NCI-H2227 treated with DMSO at 0.1 percent for 48 hours (cell line): ENCODE results near the gene RBM23.
"Not testable (repeated sequence)": the region's sequence is repeated elsewhere in the genome, so short reads cannot be mapped to it uniquely, and the experiment has no call there.

ENCODE experiments used
- DNase-seq: peaks from one replicate; lab custom pipeline; 2025; lab: John Stamatoyannopoulos, UW

The RBM23 gene

DNA sequence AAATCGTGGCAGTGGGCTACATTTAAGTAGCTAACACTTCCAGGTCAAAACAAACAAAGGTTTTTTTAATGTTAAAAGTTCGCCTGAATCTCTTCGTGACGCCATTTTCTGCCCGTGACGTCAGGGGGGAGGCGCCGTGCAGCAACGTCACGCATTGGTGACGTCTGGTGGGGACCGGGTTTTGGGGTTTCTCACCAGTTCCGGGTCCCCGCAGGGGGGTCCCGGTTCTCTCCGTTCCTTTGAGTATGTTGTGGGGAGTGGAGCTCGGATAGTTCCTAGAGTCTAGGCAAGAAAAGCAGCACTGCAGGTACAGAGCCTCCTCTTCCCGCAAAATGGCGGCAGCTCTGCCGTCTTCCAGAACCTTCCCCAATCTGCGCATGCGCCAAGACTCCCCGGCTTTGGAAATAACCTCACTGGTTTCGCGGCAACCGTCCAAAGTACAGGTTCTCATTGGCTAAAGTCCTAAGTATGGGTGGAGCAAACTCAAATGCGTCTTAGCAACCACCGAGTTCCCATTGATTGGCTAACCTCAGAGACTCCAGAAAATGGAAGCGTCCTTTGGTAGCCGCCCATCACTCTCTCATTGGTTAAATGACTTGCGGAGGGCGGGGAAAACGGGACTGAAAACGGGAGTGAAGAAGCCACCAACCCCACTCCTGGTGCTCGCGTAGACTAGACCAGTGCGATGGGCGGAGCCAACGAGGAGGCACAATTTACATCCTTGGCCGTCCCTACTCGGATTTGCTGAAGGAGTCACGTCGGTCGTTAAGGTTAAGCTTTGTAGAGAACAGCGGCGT is at the start of gene RBM23:
TSS of gene RBM23 (minus strand) at position 346 of the 797 bp plus-strand sequence.
- DNase-seq = peak; percentile 99

DNA sequence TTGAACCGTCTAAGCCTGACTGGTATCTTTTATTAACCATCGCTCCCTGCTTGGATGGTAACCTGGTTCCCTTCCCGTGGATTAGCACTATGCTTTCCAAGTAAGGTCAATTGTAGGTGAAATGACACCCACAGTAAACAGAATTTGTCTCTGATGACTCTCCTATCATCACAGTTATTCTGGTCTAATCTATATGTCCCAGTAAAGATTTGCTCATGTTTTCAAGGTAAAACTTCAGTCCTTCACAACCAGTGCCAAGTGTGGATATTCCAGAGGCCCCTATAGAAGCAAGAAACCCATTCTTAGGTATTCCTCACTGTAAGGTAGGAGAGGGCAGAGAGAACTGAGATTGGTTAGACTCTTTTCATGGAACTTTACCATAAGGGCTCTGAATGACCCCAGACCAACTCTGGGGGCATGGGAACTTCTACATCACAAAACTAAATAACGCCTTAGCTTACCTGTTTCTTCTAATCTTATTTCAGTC is 47.9 kb upstream of the RBM23 start:
- no peak for DNase-seq

DNA sequence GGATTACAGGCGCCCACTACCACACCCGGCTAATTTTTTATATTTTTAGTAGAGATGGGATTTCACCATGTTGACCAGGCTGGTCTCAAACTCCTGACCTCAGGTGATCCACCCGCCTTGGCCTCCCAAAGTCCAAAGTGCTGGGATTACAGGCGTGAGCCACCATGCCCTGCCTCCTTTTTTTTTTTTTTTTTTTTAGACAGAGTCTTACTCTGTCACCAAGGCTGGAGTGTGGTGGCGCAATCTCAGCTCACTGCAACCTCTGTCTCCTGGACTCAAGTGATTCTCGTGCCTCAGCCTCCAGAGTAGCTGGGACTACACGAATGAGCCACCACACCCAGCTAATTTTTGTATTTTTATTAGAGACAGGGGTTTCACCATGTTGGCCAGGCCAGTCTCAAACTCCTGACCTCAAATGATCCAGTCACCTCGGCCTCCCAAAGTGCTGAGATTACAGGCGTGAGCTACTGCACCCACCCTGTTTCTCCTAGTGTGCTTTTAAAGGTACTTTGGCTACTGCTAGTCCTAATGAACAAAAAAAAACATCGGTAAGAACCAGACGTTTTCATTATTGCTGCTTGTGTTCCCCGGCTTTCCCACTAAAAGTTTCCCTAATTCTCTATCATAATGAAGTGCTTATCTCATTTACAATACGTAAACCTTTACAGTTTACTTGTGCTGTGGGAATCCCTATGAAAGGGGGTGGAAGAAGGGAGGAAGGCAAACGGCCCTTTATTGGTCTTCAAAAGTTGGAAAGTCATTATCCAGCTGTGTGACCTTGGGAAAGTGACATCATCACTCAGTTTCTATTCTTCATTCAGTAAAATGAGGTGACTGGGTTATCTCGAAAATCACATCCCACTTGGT is 47.2 kb upstream of the RBM23 start:
- DNase-seq = not testable (repeated sequence)

DNA sequence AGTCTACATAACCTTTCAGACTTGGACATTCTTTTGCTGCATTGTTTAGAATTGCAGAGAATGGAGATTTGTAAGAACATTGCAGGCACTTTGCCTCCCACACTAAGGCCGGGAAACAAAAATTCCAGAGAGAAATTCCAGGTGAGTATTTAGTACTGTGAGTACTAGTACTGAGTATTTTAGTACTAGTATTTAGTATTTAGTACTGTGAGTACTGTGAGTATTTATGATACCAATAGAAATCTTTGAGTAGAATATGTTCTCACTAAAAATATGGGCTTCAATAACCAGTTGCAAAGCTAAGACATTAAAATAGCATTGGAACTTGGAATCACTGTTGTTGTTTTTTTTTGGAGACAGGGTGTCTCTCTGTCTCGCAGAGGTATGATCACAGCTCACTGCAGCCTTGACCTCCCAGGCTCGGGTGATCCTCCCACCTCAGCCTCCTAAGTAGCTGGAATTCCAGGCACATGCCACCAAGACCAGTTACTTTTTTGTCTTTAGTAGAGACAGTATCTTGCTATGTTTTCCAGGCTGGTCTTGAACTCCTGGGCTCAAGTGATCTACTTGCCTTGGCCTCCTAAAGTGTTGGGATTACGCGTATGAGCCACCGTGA is 43.2 kb upstream of the RBM23 start:
- DNase-seq = no peak

DNA sequence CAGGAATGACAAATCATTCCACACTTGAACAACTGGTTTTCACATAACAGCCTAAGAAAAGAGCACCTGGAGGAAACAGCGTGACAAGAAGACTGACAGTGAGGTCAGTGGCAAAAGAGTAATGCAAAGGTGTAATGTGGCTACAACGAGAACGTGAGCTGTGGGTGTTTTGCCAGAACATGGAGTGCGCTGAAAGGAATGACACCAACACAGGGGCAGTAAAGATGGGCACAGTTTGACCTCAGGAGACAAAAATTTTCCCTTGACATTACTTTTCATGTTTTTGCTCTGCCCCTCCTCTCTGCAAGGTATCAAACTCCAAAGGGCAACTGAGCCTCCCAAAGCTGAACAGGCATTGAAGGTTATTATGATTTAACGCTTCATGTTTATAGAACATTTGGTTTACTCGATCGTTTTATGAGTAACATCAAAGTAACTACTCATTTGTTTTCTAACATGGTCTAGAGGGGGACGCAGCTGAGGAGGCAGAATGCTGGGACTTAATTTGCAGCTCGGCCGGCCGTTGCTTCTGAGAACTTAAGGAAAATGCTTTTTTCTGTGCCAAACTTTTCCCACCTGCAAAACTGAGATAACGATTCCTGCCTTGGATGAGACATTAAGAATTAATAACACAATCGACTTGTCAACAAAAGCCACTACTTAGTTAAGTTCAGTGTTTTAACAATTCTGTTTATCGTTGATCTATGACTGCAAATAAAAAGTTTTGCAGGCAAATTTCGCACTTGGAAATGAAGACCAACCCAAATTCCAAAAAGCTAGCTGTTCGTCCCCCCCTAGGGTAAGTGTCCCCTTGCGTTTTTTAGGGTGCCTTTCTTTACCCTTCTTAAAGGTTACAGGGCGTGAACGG is 37.0 kb upstream of the RBM23 start:
- no peak for DNase-seq

DNA sequence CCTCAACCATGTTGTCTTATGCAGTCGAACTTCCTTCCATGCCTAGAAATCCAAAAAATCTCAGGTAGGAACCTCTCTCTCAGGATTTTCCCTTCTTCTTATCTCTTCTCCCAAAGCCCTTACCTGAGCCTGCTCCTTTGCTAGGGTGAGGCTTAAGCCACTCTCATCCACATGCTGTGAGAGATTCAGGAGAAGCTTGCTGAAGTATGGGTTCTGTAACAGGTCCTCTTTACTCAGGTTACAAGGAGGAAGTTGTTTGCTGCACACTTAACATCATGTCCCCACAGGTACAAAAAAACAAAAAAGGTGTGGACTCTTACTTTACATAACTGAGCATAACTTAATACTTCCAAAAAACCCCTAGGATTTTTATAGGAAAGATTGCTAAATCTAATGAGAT is 33.5 kb upstream of the RBM23 start:
- DNase-seq = no peak

DNA sequence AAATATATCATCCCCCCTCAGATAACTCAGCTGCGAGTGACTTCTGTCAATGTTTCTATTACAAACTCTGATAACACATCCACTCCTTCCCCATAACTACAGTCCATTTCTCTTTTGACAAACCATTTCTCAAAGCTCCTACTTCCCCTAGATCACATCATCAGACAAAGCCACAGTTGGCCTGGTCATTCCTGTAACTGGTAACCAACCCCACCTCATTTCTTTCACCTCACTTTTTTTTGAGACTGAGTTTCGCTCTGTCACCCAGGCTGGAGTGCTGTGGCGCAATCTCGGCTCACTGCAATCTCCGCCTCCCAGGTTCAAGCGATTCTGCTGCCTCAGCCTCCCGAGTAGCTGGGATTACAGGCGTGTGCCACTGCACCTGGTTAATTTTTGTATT is 32.8 kb upstream of the RBM23 start:
- DNase-seq = not testable (repeated sequence)

DNA sequence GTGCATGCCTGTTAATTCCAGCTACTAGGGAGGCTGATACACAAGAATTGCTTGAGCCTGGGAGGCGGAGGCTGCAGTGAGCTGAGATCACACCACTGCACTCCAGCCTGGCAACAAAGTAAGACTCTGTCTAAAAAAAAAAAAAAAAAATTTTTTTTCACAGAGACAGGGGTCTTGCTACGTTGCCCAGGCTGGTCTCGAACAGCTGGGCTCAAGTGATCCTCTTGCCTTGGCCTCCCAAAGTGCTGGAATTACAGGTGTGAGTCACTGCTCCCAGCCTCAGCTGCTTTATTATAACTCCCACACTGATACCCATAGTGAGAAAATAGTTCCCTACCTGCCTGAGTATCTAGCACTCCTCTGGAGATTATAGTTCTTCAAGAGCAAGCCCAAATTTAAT is 26.7 kb upstream of the RBM23 start:
- no peak for DNase-seq

DNA sequence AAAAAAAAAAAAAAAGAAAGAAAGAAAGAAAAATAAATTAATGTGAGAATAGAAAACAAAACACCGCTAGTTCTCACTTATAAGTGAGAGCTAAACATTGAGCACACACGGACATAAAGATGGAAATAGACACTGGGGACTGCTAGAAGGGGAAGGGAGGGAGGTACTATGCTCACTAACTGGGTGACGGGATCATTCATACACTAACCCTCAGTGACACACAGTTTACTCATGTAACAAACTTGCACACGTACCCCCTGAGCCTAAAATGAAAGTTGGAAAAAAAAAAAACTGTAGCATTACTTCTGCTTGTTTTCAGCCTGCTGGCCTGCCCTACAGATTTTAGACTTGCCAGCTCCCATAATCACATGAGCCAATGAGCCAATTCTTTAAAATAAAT is 20.7 kb upstream of the RBM23 start:
- DNase-seq = no peak

DNA sequence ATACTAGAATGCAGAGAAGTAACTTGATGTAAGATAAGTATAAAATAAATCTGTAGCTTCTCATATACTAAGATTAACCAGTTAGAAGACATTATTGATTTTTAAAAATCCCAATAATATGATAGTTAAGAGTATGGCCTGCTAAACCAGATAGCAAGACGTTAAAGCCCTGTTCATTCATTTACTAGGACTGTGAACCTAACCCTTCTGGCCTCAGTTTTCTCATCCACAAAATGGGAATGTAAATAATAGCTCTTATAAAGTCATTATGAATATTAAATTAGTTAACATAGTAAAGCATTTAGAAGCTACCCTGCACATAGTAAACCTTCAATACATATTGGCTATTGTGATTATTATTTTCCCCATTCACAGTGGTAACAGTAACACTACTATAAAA is 16.2 kb upstream of the RBM23 start:
- no peak for DNase-seq

DNA sequence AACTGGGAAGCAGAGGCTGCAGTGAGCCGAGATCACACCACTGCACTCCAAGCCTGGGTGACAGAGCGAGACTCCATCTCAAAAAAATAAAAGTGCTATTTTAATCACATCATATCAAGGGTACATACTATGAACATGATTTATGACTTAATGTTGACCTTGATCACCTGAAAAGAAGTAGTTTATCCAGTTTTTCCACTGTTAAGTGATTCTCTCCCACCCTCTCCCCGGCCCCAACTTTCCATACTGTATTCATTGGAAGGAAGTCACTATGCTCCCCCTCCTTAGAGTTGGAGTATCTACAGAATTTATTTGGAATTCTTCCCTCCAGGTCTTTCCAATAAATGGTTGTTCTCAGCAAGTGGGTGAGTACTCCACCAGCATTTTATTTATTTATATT is 13.2 kb upstream of the RBM23 start:
- no peak for DNase-seq

DNA sequence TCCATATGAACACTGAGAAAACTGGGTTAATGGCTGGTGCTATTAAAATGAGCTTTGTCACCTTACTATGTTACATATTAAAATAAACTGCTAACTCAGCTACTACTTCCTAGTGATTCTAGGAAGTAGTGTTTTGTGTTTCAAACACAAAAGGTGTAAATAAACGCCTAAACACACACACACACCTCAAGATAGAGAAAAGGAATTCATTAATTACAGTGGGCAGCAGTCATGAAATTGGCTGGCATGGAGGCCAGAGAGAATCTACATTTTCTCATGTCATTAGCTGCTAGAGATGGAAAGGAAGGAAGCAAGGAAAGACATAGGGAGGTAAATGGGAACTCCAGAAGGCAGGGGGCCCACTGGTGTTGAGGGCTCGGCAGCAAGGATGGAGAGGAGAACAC is 11.0 kb upstream of the RBM23 start:
- no peak for DNase-seq

DNA sequence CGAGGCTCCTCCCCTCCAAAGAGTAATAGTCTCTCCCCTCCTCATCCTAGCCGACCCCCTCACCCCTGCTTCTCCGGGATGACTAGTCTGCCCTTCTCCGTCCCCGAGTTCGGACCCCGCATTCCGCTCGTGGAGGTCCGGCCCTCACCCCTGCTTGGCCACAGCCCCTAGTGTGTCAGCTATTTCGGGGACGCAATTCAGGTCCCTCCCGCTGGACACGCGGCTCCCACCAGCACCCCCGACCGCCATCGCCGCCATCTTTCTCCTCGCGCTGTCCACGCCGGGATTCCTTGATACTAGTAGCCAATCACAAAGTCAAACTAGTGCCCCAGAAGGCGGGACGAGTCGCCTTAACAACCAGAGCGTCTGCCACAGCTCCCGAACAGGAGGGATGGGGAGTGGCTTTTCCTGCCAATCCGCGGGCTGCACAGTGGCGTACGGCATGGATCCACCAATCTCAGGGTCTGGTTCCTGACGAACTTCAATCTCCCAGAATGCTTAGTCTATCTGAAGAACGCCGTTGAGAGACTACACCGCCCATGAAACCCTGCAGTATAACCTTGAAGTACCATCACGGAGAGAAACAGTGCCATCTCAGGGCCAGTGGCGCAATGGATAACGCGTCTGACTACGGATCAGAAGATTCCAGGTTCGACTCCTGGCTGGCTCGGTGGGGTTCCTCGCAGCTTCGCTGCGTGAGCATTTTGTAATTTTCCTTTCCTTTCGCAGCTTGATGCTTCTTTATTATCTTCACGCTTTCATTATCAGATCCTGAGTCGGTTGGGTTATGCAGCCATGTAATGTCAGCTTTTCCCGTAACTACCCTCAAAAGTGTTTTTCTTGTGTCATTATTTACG is 10.4 kb upstream of the RBM23 start, which contains the start of gene PRMT5:
TSS of gene PRMT5 (minus strand) at position 273 of the 857 bp plus-strand sequence. CDS start at position 258, 15 bp downstream.
- DNase-seq = peak; percentile 99

DNA sequence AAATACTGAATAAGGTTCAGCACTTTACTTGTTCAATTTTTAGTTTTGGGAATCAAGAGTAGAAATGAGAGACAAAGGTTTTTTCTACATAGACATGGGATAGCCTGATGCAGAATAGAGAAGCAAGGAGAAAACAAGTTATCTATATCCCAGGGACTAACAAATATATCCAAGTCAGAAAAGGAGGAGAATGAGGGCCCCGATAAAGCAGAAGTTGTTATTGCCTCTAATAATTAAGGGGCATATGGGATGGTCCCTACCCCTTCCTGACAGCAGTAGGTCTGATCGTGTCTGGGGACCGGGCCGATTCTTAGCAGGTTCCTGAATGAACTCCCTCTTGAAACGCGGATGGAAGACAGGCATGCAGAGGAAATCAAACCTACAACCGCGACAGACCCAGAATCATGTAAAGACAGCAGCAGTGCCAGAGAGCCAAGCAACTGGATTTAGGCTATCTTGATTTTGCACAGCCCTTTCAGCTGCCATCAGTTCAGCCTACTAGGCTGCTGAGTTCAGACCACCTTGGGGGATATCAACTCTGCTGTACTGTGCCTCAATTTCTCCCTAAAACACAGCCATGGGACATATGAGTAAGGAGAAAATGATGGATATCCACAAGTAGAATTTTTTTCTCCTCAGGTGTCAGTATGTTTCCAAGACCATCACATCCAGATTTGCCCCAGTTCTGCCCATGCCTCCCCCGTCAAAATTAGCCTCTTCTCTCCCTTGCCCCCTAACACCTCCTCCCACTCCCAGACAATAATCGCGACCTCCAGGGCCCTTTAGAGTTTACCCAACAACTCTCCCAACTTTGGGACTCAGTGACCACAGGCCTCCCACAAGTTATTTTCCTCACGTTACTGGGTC is 9.5 kb upstream of the RBM23 start:
- no peak for DNase-seq

DNA sequence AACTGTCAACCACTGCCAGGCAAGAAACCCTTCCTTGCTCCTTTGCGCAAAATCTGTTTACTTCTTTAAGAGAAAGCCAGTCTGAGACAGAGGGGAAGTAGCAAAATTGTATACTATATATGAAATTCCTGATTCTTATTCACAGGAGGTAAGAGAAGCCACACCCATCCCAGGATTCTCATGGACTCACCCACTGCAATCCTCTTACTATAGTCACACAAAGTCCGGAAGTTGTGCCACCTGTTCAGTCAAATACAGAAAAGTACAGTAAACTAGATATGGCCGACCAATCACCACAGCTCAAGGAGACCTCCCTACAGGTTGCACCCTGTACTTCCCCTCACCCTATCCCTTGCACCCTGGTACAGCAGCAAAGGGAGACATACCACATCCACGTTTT is 7.4 kb upstream of the RBM23 start:
- no peak for DNase-seq

DNA sequence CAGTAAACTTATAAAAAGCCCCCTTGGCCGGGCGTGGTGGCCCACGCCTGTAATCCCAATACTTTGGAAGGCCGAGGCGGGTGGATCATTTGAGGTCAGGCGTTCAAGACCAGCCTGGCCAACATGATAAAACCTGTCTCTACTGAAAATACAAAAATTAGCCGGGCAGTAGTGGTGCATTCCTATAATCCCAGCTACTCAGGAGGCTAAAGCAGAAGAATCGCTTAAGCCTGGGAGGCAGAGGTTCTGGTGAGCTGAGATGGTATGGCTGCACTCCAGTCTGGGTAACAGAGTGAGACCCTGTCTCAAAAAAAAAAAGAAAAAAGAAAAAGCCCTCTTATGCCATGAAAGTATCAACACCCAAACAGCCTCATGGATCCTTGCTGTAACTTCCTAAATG is 6.6 kb upstream of the RBM23 start:
- no peak for DNase-seq

DNA sequence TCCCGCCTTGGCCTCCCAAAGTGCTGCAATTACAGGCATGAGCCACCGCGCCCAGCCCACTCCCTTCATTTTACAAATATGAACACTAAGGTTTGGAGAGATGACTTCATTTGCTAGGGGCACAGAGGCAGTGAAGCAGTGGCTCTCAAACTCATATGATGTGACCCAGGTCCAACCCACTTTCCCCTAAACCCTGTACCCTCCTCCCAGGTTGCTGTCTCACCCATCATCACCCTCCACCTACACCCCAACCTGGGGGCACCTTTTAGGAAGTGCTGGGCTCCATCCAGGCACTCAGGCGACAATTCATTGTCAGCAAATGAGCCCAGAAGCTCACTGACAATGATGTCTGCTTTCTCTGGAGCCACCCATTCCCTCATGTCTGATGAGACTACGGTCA is 4.8 kb upstream of the RBM23 start:
- DNase-seq = no peak

DNA sequence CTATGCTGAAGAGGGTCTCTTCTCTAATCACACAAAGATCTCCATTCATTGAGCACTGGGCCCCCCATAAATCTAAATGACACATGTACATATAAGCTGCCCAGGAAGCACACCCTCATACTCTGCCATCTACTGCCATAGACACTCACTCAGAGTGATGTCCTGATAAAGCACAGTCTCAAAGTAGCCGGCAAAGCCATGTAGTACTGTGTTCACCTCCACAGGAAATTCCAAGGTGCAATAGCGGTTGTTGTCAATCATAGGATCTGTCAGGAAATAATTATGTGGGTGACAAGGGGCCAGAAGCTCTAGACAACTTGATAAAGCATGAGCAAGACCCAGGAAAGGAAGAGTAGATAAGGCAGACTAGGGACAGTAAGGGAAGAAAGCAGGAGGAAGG is 3.3 kb upstream of the RBM23 start:
- no peak for DNase-seq

DNA sequence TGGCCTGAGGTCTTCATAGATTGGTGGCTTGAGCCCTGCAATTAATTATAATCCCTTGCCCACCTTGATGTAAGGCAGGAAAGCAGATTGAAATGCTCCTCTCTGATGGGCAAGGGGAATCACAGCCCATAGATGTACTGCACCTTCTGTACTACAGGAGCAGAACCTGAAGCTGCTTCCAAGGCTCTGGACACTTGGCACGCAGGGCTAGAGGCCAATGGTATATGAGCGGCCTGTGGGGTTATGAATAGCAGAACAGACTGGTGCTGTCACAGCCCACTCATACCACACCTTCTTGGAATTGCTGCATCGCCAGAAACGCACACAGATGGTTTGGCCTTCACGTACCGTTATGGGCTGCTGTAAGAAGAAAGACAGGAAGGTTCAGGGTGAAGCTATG is 1.7 kb upstream of the RBM23 start:
- no peak for DNase-seq

DNA sequence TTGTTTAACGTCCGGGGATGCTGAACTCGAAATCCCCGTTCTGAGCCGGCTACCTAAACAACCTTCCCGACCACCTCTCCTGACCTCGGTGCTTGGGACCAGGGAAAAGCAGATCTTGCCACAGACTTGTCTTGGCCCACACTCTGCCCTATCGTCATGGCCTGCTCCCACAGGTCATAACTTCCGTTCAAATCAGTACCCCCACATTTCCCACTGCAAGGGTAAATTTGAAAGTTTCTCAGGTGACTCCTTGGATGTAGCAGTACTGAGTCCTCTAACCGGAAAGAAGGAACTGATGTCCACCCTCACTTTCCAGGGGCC is 612 bp upstream of the RBM23 start:
- no peak for DNase-seq
